Activated CD4-positive, alpha-beta memory T cell treated with anti-CD3 and anti-CD28 coated beads for 36 hours (primary cell): ENCODE measurements around the gene ADCY5. TPM values are rescaled to one million over a fixed set of nuclear protein-coding genes. Genes with fewer than 3 reads are reported as not detected.

Source experiments
- CTCF ChIA-PET: fragments of 350-600 bp; sonication (Branson Sonifier 250); formaldehyde crosslinking; loops from one replicate; lab custom pipeline; 2021; ENCODE audit warnings: antibody characterized with exemption, inconsistent platforms; lab: Charles Lee
- POLR2A ChIA-PET: fragments of 350-600 bp; sonication (Branson Sonifier 250); formaldehyde crosslinking; loops from one replicate; lab custom pipeline; 2021; ENCODE audit warnings: antibody characterized with exemption; lab: Charles Lee
- DNase-seq: peaks from one replicate; pipeline ENCODE4 v3.0.0-alpha.2; 2020
- H3K27ac Mint-ChIP-seq: one replicate; pipeline ENCODE4 v1.8.0; 2021; ENCODE audit warnings: mixed read lengths
- H3K27me3 Mint-ChIP-seq: one replicate; pipeline ENCODE4 v1.8.0; 2021; ENCODE audit warnings: mixed read lengths
- H3K36me3 Mint-ChIP-seq: one replicate; pipeline ENCODE4 v1.8.0; 2021; ENCODE audit warnings: mixed read lengths
- H3K4me1 Mint-ChIP-seq: one replicate; pipeline ENCODE4 v1.8.0; 2021; ENCODE audit warnings: low read depth, mixed read lengths
- H3K4me3 Mint-ChIP-seq: one replicate; pipeline ENCODE4 v1.8.0; 2021; ENCODE audit warnings: mild to moderate bottlenecking, mixed read lengths
- H3K9me3 Mint-ChIP-seq: one replicate; pipeline ENCODE4 v1.8.0; 2021; ENCODE audit warnings: mixed read lengths
- intact Hi-C: fragments of 100-400 bp; cut with micrococcal nuclease; formaldehyde crosslinking; loops from one replicate; pipeline ENCODE4 v1.15.1; 2023
- total RNA-seq, 2 experiments: library from RNA; stranded (reverse); gene quantifications; one replicate each; pipeline ENCODE4 v1.2.3, GENCODE V29; 2021

Gene ADCY5
- total RNA-seq, 2 experiments from 2014 or later = not detected

DNA sequence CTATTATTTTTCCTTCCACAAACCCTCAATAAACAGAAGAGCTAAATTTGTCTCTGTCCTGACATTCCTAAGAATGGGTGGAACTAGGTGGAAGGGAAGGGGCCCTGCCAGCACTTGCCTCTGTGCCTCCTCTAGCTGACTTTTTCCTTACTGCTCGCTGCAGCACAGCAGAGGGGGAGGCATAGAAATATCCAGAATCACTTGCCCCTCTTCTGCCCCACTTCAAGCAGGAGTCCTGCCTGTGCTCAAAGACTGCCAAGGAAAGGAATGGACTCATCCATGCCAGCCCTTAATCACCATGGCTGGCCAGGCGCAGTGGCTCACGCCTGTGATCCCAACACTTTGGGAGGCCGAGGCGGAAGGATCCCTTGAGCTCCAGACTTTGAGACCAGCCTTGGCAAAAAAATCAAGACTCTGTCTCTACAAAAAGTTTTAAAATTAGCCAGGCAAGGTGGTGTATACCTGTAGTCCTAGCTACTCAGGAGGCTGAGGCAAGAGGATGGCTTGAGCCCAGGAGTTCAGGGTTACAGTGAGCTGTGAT is 51.8 kb downstream of the ADCY5 start:
- intact Hi-C loops = no loop called here
- POLR2A ChIA-PET = no interaction called here
- DNase-seq = no peak
- CTCF ChIA-PET = interaction anchor here (0.6 kb wide), 1 partner anchor 859 kb away, joined by 6 read pairs; no protein-coding TSS in a partner anchor
- Mint-ChIP-seq H3K27me3 (peaks cover 15% of the 10 kb centered on the region), H3K4me1 (no peaks in the 10 kb centered on the region), H3K36me3 (no peaks in the 10 kb centered on the region), H3K27ac (no peak overlapping the region), H3K4me3 (no peak overlapping the region), H3K9me3 (no peaks in the 10 kb centered on the region)

DNA sequence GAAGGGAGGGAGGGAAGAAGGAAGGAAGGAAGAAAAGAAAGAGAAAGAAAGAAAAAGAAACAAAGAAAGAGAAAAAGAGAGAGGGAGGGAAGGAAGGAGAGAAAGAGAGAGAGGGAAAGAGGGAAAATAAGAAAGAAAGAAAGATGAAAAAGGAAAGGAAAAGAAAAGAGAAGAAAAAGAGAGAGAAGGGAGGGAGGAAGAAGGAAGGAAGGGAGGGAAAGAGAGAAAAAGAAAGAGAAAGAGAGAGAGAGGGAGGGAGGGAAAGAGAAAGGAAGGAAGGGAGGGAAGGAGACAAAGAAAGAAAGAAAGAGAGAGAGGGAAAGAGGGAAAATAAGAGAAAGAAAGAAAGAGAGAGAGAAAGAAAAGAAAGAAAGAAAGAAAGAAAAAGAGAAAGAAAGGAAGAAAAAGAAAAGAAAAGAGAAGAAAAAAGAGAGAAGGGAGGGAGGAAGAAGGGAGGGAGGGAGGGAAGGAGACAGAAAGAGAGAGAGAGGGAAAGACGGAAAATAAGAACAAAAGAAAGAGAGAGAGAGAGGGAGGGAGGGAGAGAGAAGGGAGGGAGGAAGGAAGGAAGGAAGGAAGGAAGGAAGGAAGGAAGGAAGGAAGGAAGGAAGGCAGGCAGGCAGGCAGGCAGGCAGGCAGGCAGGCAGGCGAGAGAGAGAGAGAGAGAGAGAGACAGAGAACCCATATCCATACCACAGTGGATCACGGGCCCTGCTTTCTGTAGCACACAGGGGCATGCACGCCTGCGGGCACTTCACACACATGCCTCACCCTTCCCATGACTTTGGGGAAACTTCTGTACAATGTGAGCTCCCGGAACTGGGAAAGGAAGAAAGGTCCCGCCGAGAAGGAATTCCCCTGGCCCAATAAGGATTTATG is 52.5 kb downstream of the ADCY5 start:
- POLR2A ChIA-PET = no interaction called here
- H3K36me3 Mint-ChIP-seq = no peaks in the 10 kb centered on the region
- CTCF ChIA-PET = no interaction called here
- no peak overlapping the region for H3K27ac Mint-ChIP-seq
- DNase-seq = no peak
- H3K4me1 Mint-ChIP-seq = no peaks in the 10 kb centered on the region
- H3K4me3 Mint-ChIP-seq = no peak overlapping the region
- intact Hi-C loops = no loop called here
- no peaks in the 10 kb centered on the region for H3K9me3 Mint-ChIP-seq
- H3K27me3 Mint-ChIP-seq = peaks cover 15% of the 10 kb centered on the region

DNA sequence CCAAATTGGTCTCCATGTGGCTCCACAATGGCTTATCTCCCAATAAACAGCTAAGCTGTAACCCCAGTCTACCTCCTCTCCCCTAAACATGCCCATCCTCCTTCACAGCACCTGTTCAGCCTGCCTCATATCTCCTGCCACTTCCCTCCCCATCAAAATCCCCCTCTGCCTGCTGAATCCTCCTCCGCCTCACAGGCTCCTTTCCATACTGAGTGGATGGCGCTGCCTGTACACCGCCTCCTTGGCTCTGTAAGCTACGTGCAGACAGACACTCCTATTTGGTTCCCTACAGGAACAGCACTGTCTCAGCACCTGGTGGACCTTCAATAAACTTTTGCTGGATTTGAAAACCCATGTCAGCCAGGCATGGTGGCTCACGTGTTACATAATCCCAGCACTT is 53.7 kb downstream of the ADCY5 start:
- intact Hi-C loops = no loop called here

DNA sequence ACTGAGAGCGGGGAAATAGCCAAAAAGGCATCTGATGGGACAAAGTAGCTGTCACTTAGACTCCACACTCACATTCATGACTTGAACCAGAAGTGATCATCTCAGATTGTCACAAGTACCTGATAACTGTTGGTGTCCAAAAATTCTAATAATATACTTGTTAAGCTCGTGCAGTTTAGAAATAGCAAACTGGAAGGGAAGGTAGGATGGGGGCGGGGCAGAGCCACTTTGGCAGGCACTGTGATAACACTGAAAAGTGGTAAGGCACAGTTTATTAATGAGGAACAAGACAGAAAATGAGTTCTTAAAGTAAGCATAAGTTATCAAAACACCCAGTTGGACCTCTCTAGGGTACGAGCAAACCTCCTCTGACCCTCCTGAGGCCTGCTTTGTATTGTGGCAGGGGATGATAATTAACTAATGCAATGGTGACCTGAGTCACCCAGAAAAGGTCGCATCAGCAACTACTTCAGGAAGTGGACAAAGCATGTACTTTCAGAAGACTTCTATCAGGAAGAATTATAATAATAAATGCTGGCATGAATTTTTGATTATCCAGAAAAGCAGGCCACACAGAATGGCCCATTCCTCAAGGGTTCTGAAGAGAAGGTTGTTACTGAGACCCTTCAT is 54.4 kb downstream of the ADCY5 start:
- intact Hi-C loops = no loop called here

More for the DNA sequence above, 53.7 kb downstream of the ADCY5 start:
- ChIA-PET CTCF (no interaction called here), POLR2A (no interaction called here)
- Mint-ChIP-seq H3K4me3 (no peak overlapping the region), H3K36me3 (no peaks in the 10 kb centered on the region), H3K27me3 (peaks cover 15% of the 10 kb centered on the region), H3K9me3 (no peaks in the 10 kb centered on the region), H3K27ac (no peak overlapping the region), H3K4me1 (no peaks in the 10 kb centered on the region)
- no peak for DNase-seq

DNA sequence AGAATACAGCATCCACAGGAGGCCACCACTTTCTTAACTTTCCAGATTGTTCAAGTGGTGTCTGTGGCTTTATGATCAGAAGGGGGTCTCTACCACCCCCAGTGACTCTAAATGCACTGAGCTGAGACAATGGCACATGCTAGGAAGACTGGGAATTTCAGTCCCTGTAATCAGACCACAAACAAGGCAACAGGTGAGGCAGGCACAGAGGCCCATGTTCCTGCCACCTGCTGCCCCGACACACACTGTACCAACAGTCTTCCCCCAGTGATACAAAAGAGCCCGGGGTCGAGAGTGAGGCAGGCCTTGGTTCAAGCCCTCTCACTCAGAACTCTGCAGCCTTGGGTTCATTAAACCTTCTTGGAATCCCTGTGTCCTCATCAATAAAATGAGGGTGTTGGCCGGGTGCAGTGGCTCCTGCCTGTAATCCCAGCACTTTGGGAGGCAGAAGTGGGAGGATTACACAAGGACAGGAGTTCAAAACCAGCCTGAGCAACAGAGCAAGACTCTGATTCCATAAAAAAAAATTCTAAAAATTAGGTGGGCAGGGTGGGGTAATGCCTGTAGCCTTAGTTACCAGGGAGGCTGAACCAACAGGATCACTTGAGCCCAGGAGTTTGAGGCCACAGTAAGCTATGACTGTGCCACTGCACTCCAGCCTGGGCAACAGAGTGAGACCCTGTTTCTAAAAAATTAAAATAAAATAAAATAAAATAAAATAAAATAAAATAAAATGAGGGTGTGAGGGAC is 55.8 kb downstream of the ADCY5 start:
- no peaks in the 10 kb centered on the region for H3K9me3 Mint-ChIP-seq
- H3K4me1 Mint-ChIP-seq = no peaks in the 10 kb centered on the region
- H3K27me3 Mint-ChIP-seq = peaks cover 12% of the 10 kb centered on the region

More for the DNA sequence above, 54.4 kb downstream of the ADCY5 start:
- H3K4me1 Mint-ChIP-seq = no peaks in the 10 kb centered on the region
- no peaks in the 10 kb centered on the region for H3K9me3 Mint-ChIP-seq
- no peak overlapping the region for H3K4me3 Mint-ChIP-seq
- H3K27me3 Mint-ChIP-seq = peaks cover 12% of the 10 kb centered on the region
- no peaks in the 10 kb centered on the region for H3K36me3 Mint-ChIP-seq
- H3K27ac Mint-ChIP-seq = no peak overlapping the region
- DNase-seq = no peak
- POLR2A ChIA-PET = no interaction called here
- CTCF ChIA-PET = no interaction called here

DNA sequence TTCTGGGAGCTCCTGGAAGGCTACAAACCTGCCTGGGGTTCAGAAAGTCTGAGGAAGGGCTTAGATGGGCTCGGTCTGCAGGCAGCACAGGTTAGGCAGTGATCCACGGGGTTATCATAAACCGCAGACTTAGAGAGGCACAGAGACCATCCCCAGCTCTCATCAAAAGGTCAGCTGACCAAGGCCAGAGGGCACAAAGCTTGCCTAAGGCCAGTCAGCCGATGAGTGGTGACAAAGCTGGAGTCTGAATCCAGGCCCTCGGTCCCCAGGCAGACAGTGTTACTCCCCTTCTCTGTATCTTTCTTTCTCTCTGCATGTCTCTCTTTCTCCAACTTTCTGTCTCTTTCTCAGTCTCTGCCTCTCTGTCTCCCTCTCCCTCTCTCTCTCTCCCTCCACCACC is 56.5 kb downstream of the ADCY5 start:
- CTCF ChIA-PET = no interaction called here
- Mint-ChIP-seq H3K4me1 (no peaks in the 10 kb centered on the region), H3K4me3 (no peak overlapping the region)

More for the DNA sequence above, 55.8 kb downstream of the ADCY5 start:
- intact Hi-C loops = no loop called here
- no peak overlapping the region for H3K27ac Mint-ChIP-seq
- POLR2A ChIA-PET = no interaction called here
- no peak overlapping the region for H3K4me3 Mint-ChIP-seq
- CTCF ChIA-PET = no interaction called here
- no peaks in the 10 kb centered on the region for H3K36me3 Mint-ChIP-seq
- DNase-seq = no peak

DNA sequence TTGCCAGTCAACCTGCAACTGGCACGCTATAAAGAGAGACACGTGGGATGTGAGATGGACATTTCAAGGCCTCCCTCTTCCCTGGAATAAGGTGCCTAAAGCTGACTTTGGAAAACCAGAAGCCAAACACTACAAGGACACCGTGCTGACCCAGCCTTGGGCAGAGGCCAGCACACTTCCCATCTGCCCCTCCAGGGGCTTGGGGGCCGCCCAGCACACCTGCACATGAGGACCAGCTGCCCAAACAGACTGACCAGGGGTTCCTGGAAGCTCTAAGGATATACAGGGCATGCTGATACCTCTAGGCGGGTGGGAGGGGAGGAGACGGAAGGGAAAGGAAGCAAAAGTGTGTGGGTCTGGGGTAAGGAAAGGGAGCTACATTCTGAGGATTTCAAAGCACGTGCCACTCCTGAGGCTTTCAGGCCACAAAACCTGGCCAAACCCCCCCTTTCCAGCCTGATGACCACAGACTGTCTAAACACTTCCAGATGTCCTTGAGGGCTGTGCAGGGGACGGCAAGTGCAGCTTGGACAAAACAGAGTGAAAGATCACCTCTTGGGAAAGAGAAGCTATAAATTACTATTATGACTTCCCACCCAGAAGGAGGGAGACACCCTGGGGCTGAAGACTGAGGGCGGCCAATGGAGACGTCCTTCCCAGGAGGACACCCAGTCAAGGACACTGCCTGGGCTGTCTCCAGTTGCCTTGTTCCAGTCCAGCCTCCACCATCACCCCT is 57.9 kb downstream of the ADCY5 start:
- Mint-ChIP-seq H3K27me3 (peaks cover 15% of the 10 kb centered on the region), H3K9me3 (no peaks in the 10 kb centered on the region), H3K4me1 (no peaks in the 10 kb centered on the region), H3K27ac (no peak overlapping the region), H3K4me3 (no peak overlapping the region), H3K36me3 (no peaks in the 10 kb centered on the region)
- intact Hi-C loops = no loop called here
- POLR2A ChIA-PET = no interaction called here
- DNase-seq = no peak
- CTCF ChIA-PET = no interaction called here

More for the DNA sequence above, 56.5 kb downstream of the ADCY5 start:
- Mint-ChIP-seq H3K36me3 (no peaks in the 10 kb centered on the region), H3K27me3 (peaks cover 9% of the 10 kb centered on the region), H3K9me3 (no peaks in the 10 kb centered on the region), H3K27ac (no peak overlapping the region)
- no peak for DNase-seq
- intact Hi-C loops = no loop called here
- POLR2A ChIA-PET = no interaction called here

DNA sequence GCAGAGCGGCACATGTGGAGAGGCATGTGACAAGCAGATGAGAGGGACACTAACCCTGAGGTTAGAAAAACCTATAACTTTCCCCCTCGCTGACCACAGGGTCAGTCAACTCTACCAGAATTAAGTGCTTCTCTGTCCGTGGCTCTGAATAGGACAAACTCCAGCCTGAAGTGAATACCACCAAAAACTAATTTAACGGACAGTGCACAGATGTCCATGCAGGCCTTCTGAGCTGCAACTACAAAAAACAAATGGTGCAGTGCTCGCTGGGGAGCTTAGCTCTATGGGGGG is 59.3 kb downstream of the ADCY5 start:
- intact Hi-C loops = no loop called here
- Mint-ChIP-seq H3K4me1 (no peaks in the 10 kb centered on the region), H3K9me3 (no peaks in the 10 kb centered on the region), H3K27ac (no peak overlapping the region), H3K36me3 (no peaks in the 10 kb centered on the region), H3K27me3 (peaks cover 15% of the 10 kb centered on the region), H3K4me3 (no peak overlapping the region)
- DNase-seq = no peak
- ChIA-PET CTCF (no interaction called here), POLR2A (no interaction called here)

DNA sequence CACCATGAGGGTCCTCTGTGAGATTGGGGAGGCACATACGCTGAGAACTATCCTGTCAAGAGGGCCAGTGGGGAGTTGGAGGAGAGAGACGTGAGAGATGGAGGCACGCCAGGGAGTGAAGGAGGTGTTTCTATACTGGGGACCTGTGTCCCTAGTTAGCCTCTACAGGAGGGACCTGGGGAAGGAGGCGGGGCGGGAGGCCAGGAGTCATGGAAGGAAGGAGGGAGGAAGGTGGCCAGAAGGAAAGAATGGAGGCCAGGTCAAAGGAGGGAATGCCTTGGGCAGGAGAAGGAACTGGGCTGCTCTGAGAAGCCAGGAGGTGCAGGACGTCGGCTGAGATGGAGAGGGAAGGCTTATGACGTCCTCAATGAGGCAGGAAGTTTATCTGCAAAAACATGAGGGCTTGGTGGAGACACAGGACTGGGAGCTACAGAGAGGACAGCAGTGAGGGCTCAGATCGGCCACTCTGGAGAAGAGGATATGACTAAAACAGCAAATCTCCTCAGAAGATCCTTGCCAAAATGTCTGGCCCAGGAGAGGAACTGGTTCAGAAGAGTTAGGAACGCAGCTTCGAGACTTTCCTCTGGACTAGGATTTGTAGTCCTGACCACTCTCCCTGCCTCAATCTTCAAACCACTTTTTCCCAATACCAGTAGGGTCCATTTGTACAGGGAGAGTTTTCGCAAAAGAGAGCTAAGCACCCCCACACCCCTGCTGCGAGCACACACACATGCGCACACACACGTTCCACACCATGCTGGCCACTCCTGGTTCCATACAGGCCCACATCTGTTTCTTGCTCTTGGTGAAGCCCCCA is 59.9 kb downstream of the ADCY5 start:
- ChIA-PET POLR2A (no interaction called here), CTCF (no interaction called here)
- intact Hi-C loops = no loop called here
- Mint-ChIP-seq H3K4me1 (no peaks in the 10 kb centered on the region), H3K4me3 (no peak overlapping the region), H3K9me3 (no peaks in the 10 kb centered on the region), H3K36me3 (no peaks in the 10 kb centered on the region), H3K27ac (no peak overlapping the region), H3K27me3 (peaks cover 12% of the 10 kb centered on the region)
- DNase-seq = no peak

DNA sequence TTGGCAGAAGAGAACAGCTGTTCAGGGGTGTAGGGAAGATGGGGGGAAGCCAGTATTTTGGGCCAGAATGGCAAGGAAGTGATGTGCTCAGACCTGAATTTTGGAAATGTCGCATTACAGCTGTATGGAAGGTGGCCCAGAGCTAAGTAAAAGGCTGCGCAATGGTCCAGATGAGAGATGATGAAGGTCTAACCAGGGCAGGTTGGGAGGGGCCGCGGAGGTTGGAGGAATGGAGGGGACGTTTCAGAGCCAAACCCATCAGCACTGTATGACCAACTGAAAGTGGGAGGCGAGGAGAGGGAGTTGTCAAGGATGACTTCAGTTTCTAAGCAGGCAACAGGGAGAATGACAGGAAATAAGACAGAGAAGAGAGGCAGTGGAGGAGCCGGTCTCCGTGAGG is 60.8 kb downstream of the ADCY5 start:
- Mint-ChIP-seq H3K9me3 (no peaks in the 10 kb centered on the region), H3K27me3 (peaks cover 15% of the 10 kb centered on the region), H3K4me1 (no peaks in the 10 kb centered on the region), H3K36me3 (no peaks in the 10 kb centered on the region), H3K4me3 (no peak overlapping the region), H3K27ac (no peak overlapping the region)
- DNase-seq = no peak
- POLR2A ChIA-PET = no interaction called here
- intact Hi-C loops = no loop called here
- CTCF ChIA-PET = no interaction called here

DNA sequence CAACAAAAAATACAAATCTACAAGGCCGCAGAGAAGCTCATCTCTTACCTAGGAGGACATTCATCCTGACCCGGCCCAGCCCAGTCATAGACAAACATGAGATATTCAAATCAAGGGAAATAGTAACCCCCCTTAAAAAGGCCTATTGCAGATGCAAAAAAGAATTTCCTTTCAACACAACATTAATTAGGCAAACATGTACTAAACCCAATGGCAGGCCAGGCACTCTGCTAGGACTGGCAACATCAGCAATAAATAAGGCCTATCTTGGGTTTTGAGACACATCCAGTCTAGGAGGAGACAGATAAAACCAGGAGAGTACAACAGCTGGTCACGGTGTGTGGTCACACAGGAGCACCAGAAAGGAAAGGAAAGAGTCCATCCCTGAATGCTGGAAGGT is 61.4 kb downstream of the ADCY5 start:
- H3K27me3 Mint-ChIP-seq = peaks cover 15% of the 10 kb centered on the region
- no peak overlapping the region for H3K27ac Mint-ChIP-seq
- intact Hi-C loops = no loop called here
- H3K9me3 Mint-ChIP-seq = no peaks in the 10 kb centered on the region
- H3K36me3 Mint-ChIP-seq = no peaks in the 10 kb centered on the region
- CTCF ChIA-PET = no interaction called here
- POLR2A ChIA-PET = no interaction called here
- H3K4me3 Mint-ChIP-seq = no peak overlapping the region
- DNase-seq = no peak
- H3K4me1 Mint-ChIP-seq = no peaks in the 10 kb centered on the region
